ENCODE measurements around the gene TEX53. TPM values are rescaled to one million over a fixed set of nuclear protein-coding genes. Genes with fewer than 3 reads are reported as not detected.

TEX53 gene
- total and polyA plus RNA-seq, 7 donors, result not detected

GRCh38 chr9:114668146-114668545 lies 10.5 kb upstream of the TEX53 start:
- no peak for TF ChIP-seq CTCF (IDR thresholded peaks at IDR 0.05)
- H3K27me3 ChIP-seq (ENCODE audit: insufficient read depth in 3 of 3, low read length in 2 of 3), result no peaks in the 10 kb centered on the region
- intact Hi-C loops (cut with DNase I), result loop anchor here in 1 of 2 donors (10.0 kb wide), 1 partner anchor 237 kb away; no protein-coding TSS in a partner anchor
- H3K9me3 ChIP-seq, result no peaks in the 10 kb centered on the region
- H3K4me3 ChIP-seq, result no peak overlapping the region
- WGBS, 3 donors, result 65 to 68% (median 66%) methylated on average over 6 of the region's 6 CpGs
- no peak for DNase-seq
- no peak overlapping the region for H3K27ac ChIP-seq
- no peaks in the 10 kb centered on the region for H3K36me3 ChIP-seq (ENCODE audit: insufficient read depth in 1 of 2, low read depth in 1 of 2)
- ATAC-seq, result no peak
- H3K4me1 ChIP-seq, result no peaks in the 10 kb centered on the region

GRCh38 chr9:114666851-114667250 lies 9.2 kb upstream of the TEX53 start:
- no peaks in the 10 kb centered on the region for H3K4me1 ChIP-seq
- no peak overlapping the region for H3K4me3 ChIP-seq
- ATAC-seq, result no peak
- intact Hi-C loops (cut with DNase I), result loop anchor here in 1 of 2 donors (10.0 kb wide), 1 partner anchor 238 kb away; no protein-coding TSS in a partner anchor
- no peak for TF ChIP-seq CTCF (IDR thresholded peaks at IDR 0.05)
- H3K27ac ChIP-seq, result no peak overlapping the region
- no peaks in the 10 kb centered on the region for H3K27me3 ChIP-seq (ENCODE audit: insufficient read depth in 3 of 3, low read length in 2 of 3)
- H3K9me3 ChIP-seq, result no peaks in the 10 kb centered on the region
- no peak for DNase-seq
- no peaks in the 10 kb centered on the region for H3K36me3 ChIP-seq (ENCODE audit: insufficient read depth in 1 of 2, low read depth in 1 of 2)
- WGBS, 3 donors, result 44 to 52% (median 49%) methylated on average over 4 of the region's 4 CpGs

- ATAC-seq (no peak), DNase-seq (no peak)
- TF ChIP-seq CTCF (IDR thresholded peaks at IDR 0.05), result no peak
- H3K27me3 ChIP-seq (ENCODE audit: insufficient read depth in 3 of 3, low read length in 2 of 3), result no peaks in the 10 kb centered on the region
- no peak overlapping the region for H3K27ac ChIP-seq
- H3K36me3 ChIP-seq (ENCODE audit: insufficient read depth in 1 of 2, low read depth in 1 of 2), result no peaks in the 10 kb centered on the region
- H3K4me1 ChIP-seq, result no peaks in the 10 kb centered on the region
- H3K4me3 ChIP-seq, result no peak overlapping the region
- intact Hi-C loops (cut with DNase I), result loop anchor here in 1 of 2 donors (10.0 kb wide), 1 partner anchor 238 kb away; no protein-coding TSS in a partner anchor
- 76 to 89% (median 86%) methylated on average over 5 of the region's 5 CpGs for WGBS, 3 donors
- H3K9me3 ChIP-seq, result no peaks in the 10 kb centered on the region
These were observed 8.8 kb upstream of the TEX53 start for GRCh38 chr9:114666401-114666800.

- intact Hi-C loops (cut with DNase I), result loop anchor here (5.0 to 10.0 kb wide), 2 partner anchors 241 to 348 kb away; no protein-coding TSS in a partner anchor
- H3K27me3 ChIP-seq (ENCODE audit: insufficient read depth in 3 of 3, low read length in 2 of 3), result no peaks in the 10 kb centered on the region
- H3K36me3 ChIP-seq (ENCODE audit: insufficient read depth in 1 of 2, low read depth in 1 of 2), result no peaks in the 10 kb centered on the region
- DNase-seq, result no peak
- no peak overlapping the region for H3K27ac ChIP-seq
- no peak for TF ChIP-seq CTCF (IDR thresholded peaks at IDR 0.05)
- no peaks in the 10 kb centered on the region for H3K9me3 ChIP-seq
- ATAC-seq, result no peak
- WGBS, 3 donors, result 65 to 82% (median 80%) methylated on average over 3 of the region's 3 CpGs
- no peak overlapping the region for H3K4me3 ChIP-seq
- H3K4me1 ChIP-seq, result no peaks in the 10 kb centered on the region
These were observed 6.6 kb upstream of the TEX53 start for GRCh38 chr9:114664181-114664580.

Measured in psoas muscle (tissue), 8 donors.